ENCODE data around the gene TMX2.

The TMX2 gene

GRCh38 chr11:57751676-57752253, 39.4 kb downstream of the TMX2 start, which contains the start of gene BTBD18:
Gene BTBD18, minus strand, starts transcription at chr11:57751819. Its CDS starts 631 bp downstream, at chr11:57751188.
- no peak for TF ChIP-seq REST (IDR thresholded peaks at IDR 0.05; ENCODE audit: insufficient read depth in 1 of 2, low read depth in 2 of 2, low read length in 2 of 2)
- TF ChIP-seq FOXP2 (optimal IDR thresholded peaks at IDR 0.05; ENCODE audit: borderline replicate concordance, extremely low read depth, extremely low read length, insufficient read depth): no peak
- TF ChIP-seq POLR2AphosphoS5 (IDR thresholded peaks at IDR 0.05; ENCODE audit: low read depth, low read length): no peak
- no peak for TF ChIP-seq SIN3A (IDR thresholded peaks at IDR 0.05; ENCODE audit: borderline replicate concordance, insufficient read depth, low read length)
- TF ChIP-seq TAF1 (IDR thresholded peaks at IDR 0.05; ENCODE audit: borderline replicate concordance, insufficient read depth, low read length): no peak

- no peak for TF ChIP-seq FOXP2 (optimal IDR thresholded peaks at IDR 0.05; ENCODE audit: borderline replicate concordance, extremely low read depth, extremely low read length, insufficient read depth)
- no peak for TF ChIP-seq TAF1 (IDR thresholded peaks at IDR 0.05; ENCODE audit: borderline replicate concordance, insufficient read depth, low read length)
- no peak for TF ChIP-seq POLR2AphosphoS5 (IDR thresholded peaks at IDR 0.05; ENCODE audit: low read depth, low read length)
- TF ChIP-seq REST (IDR thresholded peaks at IDR 0.05; ENCODE audit: insufficient read depth in 1 of 2, low read depth in 2 of 2, low read length in 2 of 2): no peak
- TF ChIP-seq SIN3A (IDR thresholded peaks at IDR 0.05; ENCODE audit: borderline replicate concordance, insufficient read depth, low read length): no peak
Measured at GRCh38 chr11:57752954-57753353, 40.6 kb downstream of the TMX2 start.

GRCh38 chr11:57758174-57758573, 45.8 kb downstream of the TMX2 start:
- TF ChIP-seq REST (IDR thresholded peaks at IDR 0.05; ENCODE audit: insufficient read depth in 1 of 2, low read depth in 2 of 2, low read length in 2 of 2) (no peak), TAF1 (IDR thresholded peaks at IDR 0.05; ENCODE audit: borderline replicate concordance, insufficient read depth, low read length) (no peak), SIN3A (IDR thresholded peaks at IDR 0.05; ENCODE audit: borderline replicate concordance, insufficient read depth, low read length) (no peak), FOXP2 (optimal IDR thresholded peaks at IDR 0.05; ENCODE audit: borderline replicate concordance, extremely low read depth, extremely low read length, insufficient read depth) (no peak), POLR2AphosphoS5 (IDR thresholded peaks at IDR 0.05; ENCODE audit: low read depth, low read length) (no peak)

- TF ChIP-seq FOXP2 (optimal IDR thresholded peaks at IDR 0.05; ENCODE audit: borderline replicate concordance, extremely low read depth, extremely low read length, insufficient read depth): no peak
- TF ChIP-seq TAF1 (IDR thresholded peaks at IDR 0.05; ENCODE audit: borderline replicate concordance, insufficient read depth, low read length): peak; percentile 86; the same call in 1 of the 2 replicates
- peak; percentile 90; the same call in 1 of the 2 replicates for TF ChIP-seq POLR2AphosphoS5 (IDR thresholded peaks at IDR 0.05; ENCODE audit: low read depth, low read length)
- peak in 1 of 2 experiments; percentile 24; a peak in 1 of 4 replicates for TF ChIP-seq REST (IDR thresholded peaks at IDR 0.05; ENCODE audit: insufficient read depth in 1 of 2, low read depth in 2 of 2, low read length in 2 of 2)
Measured at GRCh38 chr11:57761301-57762234, 49.2 kb downstream of the TMX2 start, which contains the start of gene CTNND1. Gene CTNND1, plus strand, starts transcription at chr11:57761802. Its CDS starts 29,677 bp downstream, at chr11:57791479.
